GM18498 (cell line): ENCODE data around the gene UNCX.

Experiments used
- ATAC-seq: cut with Tn5 transposase; IDR thresholded peaks from one replicate; pipeline ENCODE4 v1.9.1; 2021; ENCODE audit warnings: mild to moderate bottlenecking, moderate library complexity; ENCODE audit not compliant: unreplicated experiment

The UNCX gene

GRCh38 chr7:1242606-1243289, 10.1 kb downstream of the UNCX start:
- ATAC-seq, result no peak

GRCh38 chr7:1243290-1243963, 10.8 kb downstream of the UNCX start:
- no peak for ATAC-seq

- ATAC-seq, result no peak
Measured at GRCh38 chr7:1243964-1244416, 11.3 kb downstream of the UNCX start.

GRCh38 chr7:1244700-1245523, 12.2 kb downstream of the UNCX start:
- ATAC-seq, result no peak

GRCh38 chr7:1245524-1246050, 12.9 kb downstream of the UNCX start:
- no peak for ATAC-seq

- ATAC-seq, result no peak
Measured at GRCh38 chr7:1246160-1246870, 13.6 kb downstream of the UNCX start.

- no peak for ATAC-seq
Measured at GRCh38 chr7:1246871-1247526, 14.3 kb downstream of the UNCX start.

GRCh38 chr7:1247527-1248041, 14.9 kb downstream of the UNCX start:
- ATAC-seq, result no peak

- no peak for ATAC-seq
Measured at GRCh38 chr7:1248143-1248915, 15.7 kb downstream of the UNCX start.

- ATAC-seq, result no peak
Measured at GRCh38 chr7:1248916-1249581, 16.4 kb downstream of the UNCX start.

GRCh38 chr7:1249731-1250130, 17.1 kb downstream of the UNCX start:
- no peak for ATAC-seq

GRCh38 chr7:1250901-1251300, 18.2 kb downstream of the UNCX start:
- no peak for ATAC-seq

GRCh38 chr7:1251796-1252539, 19.3 kb downstream of the UNCX start:
- no peak for ATAC-seq

GRCh38 chr7:1252540-1253090, 19.9 kb downstream of the UNCX start:
- no peak for ATAC-seq

GRCh38 chr7:1253681-1254181, 21.1 kb downstream of the UNCX start:
- ATAC-seq, result no peak

- ATAC-seq, result no peak
Measured at GRCh38 chr7:1254281-1255079, 21.8 kb downstream of the UNCX start.
